GM19043 (cell line): ENCODE results near the gene IFNA8.
"Not testable (repeated sequence)": the region's sequence is repeated elsewhere in the genome, so short reads cannot be mapped to it uniquely, and the experiment has no call there.

Experiments
- ATAC-seq: cut with Tn5 transposase; IDR thresholded peaks from one replicate; pipeline ENCODE4 v1.9.1; 2021; ENCODE audit warnings: low read depth; ENCODE audit not compliant: unreplicated experiment

Gene IFNA8

GRCh38 chr9:21415493-21416267, 6.8 kb downstream of the IFNA8 start:
- ATAC-seq, result no peak

DNA sequence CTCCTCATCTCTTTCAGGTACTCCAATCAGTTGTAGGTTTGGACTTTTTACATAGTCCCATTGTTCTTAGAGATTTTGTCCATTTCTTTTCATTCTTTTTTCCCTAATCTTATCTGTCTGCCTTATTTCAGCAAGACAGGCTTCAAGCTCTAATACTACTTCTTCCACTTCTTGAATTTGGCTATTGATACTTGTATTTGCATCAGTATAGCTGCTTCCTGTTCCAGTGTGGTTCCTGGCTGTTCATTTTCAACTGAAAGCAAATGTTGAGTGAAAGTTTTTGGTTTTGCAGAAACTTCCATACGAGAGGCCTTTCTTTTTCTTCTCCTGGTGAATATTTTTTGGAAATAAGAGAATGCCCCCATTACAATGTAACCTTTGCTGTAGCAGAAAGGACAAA, 19.3 kb downstream of the IFNA8 start:
- peak; percentile 53 for ATAC-seq

DNA sequence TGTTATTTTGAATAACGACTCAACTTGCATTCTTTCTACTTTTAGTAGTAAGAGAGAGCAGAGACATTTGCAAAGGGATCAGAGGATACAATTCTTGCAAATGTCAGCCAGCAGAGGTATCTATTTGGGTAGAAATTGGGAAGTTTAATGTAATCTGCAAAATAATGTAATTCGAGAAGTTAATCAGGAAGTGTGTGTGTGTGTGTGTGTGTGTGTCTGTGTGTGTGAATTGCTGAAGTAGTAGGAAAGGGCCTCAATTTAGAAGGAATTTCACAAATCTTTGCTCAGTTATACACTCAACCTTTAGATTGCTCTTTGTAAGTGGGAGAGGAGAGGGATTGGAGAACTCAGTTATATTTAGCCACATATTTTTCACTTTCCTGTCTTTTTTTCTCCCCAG, 20.3 kb downstream of the IFNA8 start:
- ATAC-seq, result no peak

- peak; percentile 64 for ATAC-seq
Measured at GRCh38 chr9:21432672-21433425, 23.9 kb downstream of the IFNA8 start.

DNA sequence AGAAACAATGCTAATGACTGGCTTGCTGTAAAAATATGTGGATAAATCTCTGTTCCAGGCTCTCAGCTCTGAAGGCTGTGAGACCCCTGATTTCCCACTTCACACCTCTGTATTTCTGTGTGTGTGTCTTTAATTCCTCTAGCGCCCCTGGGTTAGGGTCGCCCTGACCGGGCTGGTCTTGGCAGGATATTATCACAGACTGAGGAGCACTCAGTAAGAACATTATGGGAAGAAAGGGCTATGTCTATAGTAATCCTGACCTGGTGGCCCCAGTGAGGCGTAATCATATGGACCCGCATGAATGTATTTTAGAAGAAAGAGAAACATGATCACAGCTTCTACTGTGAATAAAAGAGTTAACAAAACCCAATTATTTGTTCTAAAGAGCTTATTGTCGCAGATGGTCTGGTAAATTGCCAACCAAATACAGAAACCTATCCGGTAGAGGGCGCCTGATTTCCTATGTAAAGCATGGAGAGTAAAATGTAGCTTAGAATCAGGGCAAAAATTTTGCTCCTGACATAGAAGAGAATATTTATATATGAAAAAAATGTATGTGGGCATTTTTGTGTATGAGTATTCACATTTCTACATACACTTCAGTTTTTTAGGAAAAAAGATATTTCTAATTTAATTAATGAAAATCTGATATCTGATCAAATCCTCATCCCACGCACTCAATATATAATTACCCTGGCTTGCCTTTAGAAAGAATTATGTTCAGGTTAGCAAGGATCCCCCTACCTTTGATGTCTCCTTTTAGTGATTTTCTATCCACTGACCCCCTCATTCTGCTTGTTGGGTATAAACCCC, 25.5 kb downstream of the IFNA8 start:
- ATAC-seq, result no peak

DNA sequence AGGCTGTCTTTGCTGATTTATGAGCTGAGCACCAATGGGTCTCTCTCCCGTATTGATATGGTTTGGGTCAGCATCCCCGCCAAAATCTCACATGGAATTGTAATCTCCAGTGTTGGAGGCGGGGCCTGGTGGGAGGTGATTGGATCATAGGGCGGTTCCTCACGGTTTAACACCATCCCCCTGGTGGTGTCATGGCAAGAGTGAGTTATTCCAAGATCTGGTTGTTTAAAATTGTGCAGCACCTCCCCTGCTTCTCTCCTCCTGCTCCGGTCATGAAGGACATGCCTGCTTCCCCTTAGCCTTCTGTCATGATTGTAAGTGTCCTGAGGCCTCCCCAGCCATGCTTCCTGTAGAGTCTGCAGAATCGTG, 26.1 kb downstream of the IFNA8 start:
- ATAC-seq, result not testable (repeated sequence)

DNA sequence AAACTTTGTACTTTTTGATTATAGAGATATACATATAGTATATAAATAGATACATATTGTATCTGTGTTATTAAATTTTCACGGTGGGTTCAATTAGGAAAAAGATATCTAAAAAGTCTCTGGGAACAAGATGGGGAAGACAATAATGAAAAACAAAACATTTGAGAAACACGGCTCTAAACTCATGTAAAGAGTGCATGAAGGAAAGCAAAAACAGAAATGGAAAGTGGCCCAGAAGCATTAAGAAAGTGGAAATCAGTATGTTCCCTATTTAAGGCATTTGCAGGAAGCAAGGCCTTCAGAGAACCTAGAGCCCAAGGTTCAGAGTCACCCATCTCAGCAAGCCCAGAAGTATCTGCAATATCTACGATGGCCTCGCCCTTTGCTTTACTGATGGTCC, 31.2 kb downstream of the IFNA8 start, which contains the start of gene IFNA1:
IFNA1 (plus strand) TSS at position 301 of the 400 bp plus-strand sequence; CDS start at position 370, 69 bp downstream.
- no peak for ATAC-seq

DNA sequence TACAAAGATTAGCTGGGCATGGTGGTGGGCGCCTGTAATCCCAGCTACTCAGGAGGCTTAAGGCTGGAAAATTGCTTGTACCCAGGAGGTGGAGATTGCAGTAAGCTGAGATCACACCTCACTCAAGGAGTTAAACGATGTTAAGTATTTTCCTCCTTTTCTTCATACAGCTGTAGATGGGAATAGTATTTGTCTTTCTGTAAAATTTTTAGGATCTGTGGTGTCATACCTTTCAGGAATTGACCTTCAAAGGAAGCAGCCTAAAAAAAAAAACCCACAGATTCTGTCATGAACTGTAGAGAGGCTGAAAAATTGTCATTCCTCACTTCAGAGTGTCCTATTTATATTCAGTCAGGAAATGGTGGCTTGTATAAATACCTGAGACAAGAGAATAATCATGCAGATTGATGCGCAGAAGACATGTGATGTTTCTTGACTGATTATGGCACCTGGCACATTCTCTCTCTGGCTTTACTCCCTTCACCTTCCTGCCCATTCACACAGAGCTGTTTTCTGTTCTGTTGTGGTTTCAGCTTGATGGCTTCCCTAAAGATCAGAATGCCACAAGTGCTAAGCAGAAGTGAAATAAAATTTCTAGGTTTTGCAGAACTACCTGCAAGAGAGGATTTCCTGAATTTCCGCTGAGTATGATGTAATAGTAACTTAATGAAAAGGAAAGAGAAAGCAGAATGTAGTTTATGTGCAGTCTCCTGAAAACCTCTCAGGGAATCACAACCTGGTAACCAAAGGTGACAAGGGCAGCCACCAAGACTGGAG, 35.1 kb downstream of the IFNA8 start:
- peak; percentile 87 for ATAC-seq

DNA sequence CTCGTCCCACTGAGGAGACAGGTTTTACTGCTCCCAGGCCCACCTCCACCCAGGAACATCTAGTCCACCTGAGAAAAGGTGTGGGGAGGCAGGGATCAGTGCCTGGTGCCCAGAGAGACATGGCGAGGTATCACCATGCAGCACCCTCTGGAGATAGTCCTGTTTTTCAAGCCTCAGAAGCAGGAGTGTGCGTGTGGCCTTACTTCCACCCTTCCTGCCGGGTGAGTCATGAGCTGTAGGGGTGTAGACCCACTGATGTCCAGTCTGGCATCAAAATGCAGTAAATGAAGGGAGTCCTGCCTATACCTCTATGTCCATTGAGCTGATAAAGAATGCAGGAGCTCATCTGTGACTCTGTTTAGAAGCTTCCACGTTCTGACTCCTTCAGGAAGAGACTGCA, 40.4 kb downstream of the IFNA8 start:
- not testable (repeated sequence) for ATAC-seq

GRCh38 chr9:21450733-21451394, 41.9 kb downstream of the IFNA8 start:
- no peak for ATAC-seq

DNA sequence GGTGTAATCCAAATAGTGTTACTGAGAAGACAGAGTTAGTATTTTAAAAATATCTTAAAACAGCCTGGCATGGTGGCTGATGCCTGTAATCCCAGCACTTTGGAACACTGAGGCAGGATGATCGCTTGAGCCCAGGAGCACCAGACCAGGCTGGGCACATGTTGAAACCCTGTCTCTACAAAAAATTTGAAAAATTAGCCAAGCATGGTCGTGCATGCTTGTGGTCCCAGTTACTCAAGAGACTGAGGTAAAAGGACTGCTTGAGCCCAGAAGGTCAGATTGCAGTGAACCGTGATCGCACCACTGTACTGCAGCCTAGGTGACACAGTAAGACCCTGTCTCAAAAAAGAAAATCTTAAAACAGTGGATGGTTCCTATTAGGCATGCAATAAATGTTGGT, 43.8 kb downstream of the IFNA8 start:
- ATAC-seq, result no peak

DNA sequence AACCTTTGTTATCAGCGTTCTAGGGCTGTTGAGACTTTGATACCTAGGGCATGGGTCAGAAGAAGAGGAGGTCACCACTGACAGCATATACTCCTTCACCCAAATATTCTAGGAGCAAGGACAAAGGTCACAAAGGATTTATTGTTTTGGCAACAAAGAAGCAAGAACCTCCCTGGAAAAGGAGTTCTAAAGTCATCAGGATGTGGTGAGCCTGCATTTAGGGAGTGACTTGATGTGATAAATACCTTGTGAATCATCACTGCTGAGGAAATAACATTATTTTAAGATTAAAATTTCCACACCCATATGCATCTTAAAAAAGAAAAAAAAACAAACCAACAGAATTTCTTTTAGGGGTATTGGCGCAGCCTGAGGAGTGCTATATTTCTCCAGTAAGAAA, 45.2 kb downstream of the IFNA8 start:
- ATAC-seq, result no peak

- ATAC-seq, result peak; percentile 89
Measured at GRCh38 chr9:21455320-21455719, 46.4 kb downstream of the IFNA8 start.
